Measurements from ENCODE around the gene NKD1.
"Not testable (repeated sequence)": the region's sequence is repeated elsewhere in the genome, so short reads cannot be mapped to it uniquely, and the experiment has no call there.

Gene NKD1

DNA sequence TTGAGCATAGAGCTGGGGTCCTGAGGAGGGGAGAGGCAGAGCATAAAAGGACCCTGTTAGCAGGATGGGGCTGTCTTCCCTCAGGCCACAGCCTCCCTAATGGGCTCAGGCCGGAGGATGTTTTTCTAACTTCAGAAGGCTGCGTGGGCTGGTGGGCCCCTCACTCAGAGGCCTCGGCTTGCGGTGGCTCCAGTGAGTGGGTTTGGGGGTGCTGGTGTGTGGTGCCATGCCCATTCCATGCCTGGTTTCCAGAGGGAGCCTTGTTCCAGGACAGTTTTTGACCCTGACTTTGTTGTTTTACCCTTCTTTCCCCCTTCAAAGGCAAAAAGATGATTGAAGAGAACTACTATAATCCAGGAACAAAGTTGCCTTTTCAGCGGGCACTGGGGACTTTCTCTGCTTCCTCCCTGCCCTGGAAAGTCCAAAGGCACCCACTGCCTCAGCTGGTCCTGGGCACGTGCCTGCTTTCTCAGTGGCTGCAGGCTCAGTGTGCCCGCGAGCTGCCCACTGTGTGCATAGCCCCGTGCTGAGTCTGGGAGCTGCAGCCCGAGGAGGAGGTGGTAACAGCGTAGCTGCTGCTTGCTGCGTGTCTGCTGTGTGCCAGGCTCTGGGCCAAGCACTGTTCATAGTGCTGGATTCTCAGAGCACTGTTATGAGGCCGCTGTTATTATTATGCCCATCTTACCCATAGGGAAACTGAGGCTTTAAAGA is 11.8 kb downstream of the NKD1 start:
- FAIRE-seq = no peak

DNA sequence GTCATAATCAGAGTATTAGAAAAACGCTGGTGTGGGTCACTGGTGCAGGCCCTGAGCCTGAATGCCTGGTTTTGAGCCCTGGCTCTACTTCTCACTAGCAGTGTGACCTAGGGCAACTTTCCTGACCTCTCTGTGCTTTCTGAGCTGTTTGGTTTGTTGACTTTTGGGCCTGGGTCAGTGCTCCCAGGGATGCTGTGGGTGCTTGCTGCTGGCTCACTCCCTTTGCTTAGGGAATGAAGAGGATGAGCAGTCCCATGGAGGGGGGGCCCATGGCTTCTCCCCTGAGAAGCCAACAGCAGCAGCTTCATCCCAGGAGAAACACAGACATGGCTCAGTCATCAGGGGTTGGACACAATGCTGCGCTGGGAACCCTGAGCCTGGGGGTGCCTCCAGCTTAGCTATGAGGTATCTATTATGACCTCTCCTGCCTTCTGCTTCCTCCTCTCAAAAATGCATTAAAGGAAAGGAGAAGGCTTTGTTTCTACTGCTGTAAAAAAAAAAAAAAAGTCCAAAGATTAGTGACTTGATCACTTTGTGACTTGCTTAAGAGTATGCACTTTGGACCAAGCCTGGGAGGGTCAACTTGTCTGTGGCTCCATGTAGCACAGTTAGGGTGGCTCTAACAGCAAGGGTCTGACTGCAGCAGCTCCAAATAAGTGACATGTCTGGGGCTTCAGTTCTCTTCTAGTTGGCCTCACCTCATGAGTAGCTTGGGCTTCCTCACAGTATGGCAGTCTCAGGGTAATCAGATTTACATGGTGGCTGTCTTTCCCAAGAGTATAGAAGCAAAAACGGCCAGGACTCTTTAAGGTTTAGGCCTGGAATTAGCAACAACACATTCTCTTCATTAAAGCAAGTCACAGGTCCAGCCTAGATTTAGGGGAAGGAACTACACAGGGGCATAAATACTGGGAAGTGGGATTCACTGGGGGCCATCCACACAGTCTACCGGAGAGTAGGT is 13.0 kb downstream of the NKD1 start:
- no peak for FAIRE-seq

DNA sequence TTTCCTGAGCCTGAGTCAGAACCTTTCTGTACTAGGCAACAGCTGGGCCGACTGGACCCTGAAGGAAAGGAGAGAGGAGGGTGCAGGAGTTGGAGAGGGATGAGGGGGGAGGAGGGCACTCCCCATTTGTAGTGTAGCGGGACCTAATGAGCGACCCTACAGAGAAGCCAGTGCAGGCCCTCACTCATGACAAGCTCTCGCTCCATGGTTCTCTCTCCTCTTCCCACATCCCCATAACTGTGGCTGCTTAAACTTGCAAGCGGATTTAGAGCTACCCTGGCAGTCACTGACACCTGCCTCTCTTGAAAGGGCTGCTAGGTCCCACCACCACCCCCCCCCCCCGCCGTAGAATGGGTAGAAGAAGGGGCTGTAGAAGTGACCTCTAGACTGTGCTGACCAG is 14.5 kb downstream of the NKD1 start:
- FAIRE-seq = no peak

DNA sequence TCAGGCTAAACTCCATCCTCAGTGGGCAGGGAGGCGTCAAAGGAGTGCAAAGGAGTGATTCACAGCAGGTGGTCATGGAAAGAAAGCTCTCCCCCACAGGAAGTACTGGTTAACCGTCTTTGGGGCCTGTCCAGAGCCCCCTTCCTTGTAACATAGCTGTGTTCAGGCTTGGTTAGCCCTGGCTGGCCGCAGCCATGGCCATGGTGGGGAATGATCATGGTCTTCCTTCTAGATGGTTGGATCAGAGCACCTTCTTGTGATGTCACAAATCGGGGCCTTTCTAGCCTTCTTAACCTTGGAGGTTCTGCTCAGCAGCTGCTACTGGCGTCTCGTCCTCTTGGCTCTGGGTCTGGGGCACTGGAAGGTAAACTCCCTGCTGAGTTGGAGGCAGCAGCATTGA is 15.8 kb downstream of the NKD1 start:
- no peak for FAIRE-seq

DNA sequence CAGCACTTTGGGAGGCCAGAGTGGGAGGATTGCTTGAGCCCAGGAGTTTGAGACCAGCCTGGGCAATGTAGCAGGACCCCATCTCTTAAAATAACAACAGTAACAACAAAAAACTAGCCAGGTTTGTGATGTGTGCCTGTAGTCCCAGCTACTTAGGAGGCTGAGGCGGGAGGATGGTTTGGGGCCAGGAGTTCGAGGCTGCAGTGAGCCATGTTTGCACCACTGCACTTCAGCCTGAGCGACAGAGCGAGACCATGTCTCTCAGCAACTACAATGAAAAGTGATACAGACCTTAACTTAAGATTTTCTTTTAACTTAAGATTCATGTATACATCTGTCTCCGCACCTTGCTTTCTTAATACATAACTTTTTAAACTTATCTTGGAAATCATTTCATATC is 17.2 kb downstream of the NKD1 start:
- FAIRE-seq = no peak

DNA sequence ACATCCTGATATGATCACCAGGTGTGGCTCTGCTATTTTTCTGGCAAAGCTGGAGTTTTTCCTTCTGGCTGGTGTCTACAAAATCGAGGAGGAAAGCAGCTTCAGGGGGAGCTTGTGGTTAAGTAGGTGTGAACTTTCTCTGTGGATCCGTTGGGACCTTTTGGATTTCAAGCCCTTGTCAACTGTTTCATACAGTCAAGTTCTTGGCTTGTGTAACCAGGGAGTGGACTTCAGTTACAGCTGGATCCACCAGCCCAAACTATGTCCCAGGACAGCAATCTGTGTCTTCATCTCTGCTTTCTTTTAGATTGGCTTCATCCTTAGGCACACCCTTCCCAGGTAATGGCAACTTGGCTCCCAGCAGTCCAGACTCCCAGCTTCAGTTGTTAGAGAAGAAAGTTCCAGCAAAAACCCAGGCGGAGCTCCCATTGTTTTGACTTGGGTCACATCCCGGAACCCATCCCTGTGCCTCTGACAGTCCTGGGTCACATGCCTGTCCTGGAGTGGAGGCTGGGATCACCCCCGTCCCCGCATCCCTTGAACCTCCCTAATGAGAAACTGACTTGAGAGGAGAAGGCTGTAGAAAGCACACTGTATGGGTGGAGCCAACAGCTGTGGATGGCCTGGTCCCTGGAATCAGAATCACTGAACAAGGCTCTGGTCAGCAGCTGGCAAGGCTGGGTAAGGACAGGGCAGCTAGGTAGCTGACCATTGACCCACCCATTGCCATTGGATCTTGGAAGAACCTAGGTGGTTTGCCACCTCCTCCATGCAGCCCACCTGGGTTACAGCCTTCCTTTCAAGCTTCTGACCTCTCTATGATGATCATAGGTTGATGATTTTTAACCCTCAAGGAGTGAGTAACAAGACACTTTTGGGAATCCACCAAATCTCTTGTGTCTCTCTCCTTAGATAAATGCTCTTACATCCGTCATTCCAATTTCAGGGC is 18.1 kb downstream of the NKD1 start:
- FAIRE-seq = no peak

DNA sequence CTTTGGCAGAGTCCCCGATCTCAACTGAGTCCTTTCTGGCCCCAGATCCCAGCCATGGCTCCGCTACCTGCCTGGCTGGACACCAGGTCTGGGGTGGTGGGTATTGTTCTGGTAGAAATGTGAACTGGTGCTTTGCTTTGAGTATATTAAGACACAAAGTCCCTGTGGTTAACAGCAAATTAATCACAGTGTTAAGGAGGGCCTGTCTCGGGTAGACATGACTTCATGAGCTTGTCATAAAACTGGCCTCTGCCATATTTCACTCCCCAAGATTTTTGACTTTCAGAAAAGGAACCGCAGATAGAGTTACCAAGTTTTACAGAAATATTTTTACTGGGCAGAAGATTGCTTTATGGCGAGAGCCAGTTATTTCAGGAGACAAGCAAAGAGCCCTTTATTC is 19.5 kb downstream of the NKD1 start:
- no peak for FAIRE-seq

DNA sequence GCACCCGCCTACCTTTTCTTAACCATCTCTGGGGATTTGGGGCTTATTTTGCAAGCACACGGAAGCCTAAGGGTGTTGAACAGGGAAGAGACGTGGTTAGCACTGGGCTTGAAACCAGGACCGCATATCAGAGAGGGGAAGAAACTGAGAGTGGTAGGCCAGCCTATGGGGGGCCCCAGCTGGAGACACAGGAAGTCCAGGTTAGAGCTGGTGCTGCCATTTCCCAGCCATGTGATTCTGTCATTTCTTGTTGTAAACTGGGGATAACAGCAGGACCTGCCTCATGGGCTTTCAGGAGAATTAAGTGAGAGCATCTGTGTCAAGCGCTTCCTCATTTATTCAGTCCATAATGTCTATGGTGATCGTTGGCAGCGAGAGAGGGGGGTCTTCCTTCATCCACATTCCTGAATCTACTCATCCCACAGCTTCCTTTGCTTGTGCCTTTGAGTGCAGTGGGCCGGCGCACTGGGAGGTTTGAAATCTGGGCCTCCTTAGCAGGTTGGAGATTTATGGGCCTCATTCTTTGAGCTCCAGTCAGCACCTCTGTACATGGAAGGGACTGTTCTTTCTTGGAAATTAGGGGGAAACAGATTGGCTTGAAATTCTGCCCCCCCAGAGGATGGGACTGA is 20.1 kb downstream of the NKD1 start:
- no peak for FAIRE-seq

DNA sequence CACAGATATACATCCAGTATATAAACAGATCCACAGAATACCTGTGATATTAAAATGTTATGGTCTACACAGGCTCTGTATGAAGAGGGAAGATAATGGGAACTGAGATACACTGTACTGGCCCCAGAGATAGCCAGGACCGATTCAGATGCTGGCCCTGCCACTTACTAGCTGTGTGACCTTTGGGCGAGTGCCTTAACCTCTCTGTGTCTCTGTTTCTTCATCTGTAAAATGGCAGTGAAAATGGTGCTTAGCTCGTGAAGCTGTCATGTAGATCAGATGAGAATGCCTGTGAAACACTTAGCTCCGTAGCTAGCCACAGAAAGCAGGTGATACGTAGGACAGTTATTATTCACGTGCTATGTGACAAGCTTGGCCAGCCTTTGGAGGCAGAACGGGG is 22.2 kb downstream of the NKD1 start:
- no peak for FAIRE-seq

DNA sequence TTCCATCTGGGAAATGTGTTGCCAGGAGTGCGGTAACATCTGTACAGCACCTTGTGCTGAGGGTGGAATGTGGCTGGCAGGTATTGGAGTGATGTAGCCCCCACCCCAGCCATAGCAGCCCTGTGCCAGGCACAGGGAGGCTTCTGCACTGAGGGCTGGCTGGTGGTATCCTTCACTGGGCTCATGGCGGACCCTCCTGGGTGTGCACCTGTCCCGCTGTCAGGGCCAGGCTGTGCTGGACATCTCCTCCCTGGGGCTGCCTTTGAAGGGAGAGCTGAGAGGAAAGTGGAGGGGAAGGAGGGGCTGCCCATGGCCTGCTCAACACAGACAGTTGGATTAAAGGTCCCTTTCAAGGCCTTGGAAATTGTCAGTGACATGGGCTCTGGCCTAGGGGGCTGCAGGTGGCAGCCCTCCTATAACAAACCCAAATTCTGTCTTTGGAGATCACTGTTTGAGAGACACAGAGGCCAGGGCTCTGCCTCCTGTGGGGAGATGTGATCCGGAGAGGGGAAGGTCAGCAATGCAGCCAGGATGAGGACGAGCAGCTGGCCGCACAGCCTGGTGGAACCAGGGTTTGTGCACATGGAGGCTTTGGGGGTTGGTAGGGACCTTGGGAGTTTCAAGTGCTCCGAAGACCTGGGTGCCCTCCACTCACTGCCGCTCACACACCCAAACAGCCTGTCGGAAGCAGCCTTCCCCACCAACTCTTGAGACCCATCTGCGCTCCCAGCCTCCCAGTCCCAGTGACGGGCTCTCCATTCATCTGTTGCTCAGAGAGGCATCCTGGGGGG is 22.8 kb downstream of the NKD1 start:
- FAIRE-seq = no peak

DNA sequence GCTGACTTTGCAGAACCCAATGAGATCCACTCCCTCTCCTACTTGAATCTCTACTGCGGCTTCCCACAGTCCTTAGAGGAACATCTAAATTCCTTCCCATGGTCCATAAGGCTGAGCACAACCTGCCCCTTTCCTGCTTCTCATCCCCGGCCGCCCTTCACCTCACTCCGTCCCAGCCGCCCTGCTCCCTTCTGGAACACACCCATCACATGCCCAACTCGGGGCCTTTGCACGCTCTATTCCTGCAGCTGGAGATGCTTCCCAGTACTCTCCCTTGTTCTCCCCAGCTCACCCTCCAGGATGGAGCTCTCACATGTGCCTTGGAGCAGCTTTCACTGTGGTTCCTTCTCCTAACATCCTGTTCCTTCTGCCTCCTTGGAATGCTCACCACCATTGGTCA is 23.6 kb downstream of the NKD1 start:
- no peak for FAIRE-seq

DNA sequence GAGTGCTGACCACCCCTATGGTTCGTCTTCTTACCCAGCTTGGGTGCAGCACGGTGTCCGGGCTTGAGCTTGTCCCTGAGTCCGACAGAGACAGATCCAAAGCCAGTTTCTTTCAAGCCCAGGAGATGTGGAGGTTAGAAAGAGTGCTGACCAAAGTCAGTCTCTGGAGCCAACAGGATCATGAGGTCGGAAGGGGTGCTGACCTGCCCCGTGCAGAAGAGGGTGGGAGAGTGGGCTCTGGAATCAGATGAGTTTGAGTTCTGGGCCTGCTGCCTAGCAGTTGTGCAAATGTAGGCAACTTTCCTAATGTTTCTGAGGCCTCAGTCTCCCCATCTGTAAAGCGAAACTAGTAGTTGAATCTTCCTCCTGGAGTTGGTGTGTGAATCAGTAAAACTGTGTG is 24.5 kb downstream of the NKD1 start:
- FAIRE-seq = no peak

DNA sequence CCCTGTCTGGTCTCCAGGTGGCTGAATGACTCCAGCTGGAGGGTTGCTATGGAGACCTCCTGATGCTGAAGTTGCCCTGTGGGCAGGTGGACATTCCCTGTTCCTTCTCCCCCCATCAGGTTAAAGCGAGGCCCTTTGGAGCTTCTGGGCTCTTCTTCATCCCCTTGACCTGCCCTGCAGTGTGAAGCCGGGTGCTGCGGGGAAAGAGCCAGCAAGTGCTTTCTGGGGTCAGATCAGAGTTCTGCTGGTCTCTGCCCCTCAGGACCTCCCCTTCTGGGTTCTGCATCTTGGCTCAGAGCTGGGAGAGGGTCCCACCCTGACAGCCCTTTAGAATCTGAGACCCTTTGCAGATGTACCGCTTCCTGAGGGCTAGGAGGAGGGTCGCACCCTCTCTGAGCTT is 25.1 kb downstream of the NKD1 start:
- FAIRE-seq = no peak

DNA sequence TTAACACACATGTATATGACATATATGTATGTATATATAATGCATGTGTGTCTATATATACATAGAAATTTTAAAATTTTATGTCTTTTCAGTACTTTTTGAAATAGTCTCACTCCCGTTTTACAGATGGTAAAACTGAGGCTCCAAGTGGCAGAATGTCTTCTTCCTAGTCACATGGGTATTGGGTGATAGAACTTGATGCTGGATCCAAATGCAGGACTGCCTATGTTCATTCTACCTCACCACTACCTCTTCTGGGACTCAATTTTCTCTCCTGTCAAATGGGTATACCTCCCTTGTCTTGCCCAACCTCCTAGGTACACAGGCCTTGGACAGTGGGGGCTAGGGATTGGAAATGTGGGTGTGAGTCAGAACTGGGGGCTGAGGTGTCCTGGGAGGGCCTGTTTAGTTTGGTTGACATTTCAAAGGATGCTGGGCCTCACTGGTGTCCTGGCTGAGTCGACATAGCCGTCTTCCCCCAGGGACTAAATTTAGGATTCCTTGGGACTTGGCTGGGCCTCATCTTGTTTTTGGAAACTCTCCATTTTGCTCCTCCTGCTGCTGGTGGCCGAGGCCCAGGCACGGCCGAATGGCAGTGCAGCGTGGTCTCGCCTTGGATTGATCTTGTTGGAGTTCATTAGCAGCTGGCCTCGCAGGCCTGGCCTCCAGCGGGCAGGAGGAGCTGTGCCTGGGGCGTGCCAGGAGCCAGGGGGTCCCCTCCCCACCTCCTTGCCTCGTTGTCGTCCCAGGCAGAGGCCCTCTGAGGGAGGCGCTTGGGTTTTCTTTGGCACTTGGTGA is 25.9 kb downstream of the NKD1 start:
- FAIRE-seq = no peak

DNA sequence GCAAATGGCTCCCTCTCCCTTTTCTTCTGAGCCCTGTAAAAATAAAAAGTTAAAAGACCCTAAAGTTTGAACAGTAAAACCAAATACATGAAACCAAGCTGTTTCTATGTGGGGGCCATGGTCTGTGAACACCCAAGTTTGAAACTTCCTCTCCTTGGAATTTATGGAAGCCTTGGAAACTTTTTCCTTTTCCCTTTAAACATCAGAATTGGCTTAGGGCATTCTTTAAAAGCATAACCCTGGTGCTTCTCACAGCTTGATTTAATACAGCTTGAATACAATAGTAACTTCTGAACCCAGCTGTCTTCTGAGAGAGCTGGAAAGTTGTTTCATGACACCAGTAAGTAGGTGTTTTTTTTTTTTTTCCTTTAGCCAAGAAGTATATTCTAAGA is 26.5 kb downstream of the NKD1 start:
- FAIRE-seq = no peak

DNA sequence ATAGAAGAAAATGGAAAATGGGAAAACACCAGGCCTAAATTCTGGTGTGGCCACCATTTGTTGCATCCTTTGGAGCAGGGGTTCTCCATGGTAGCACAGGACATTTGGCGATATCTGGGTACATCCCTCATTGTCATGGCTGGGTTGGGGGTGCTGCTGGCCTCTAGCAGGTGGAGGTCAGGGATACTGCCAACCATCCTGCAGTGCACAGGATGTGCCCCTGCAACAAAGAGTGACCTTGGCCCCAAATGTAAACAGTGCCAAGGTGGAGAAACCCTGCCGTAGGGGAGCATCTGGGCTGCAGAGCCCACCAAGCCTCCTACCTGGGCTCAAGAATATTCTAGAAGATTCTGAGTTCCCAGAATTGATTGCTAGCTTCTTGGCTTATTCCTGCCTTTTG is 27.5 kb downstream of the NKD1 start:
- FAIRE-seq = no peak

DNA sequence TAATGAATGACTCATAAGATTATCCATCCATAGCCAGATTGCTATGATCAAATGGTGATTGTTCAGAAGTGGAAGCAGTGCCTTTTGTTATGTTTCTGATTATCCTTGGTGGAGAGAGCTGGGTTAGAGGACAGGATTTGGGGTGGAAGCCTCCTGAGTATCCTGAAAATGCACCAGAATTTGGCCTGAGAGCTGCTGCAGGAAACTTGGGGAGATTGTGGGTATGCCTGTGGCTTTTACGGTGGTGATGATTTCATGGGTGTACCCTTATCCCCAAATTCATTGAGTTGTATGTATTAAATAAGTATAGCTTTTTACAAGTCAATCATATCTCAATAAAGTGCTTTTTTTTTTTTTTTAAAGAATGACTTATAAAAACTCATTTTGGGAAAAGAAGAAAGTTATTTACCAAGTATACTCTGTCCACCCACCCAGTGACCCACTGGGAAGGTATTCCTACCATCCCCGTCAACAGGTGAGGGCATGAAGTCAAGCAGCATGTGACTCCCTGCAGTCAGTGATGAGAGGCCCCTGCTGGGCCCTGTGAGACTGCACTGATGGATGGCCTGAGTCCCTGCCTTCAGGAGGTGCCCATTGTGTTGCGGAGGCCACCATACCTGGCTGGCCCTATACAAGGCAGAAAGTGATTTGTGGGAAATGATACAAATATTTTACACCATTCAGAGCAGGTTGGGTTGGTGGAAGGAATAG is 28.4 kb downstream of the NKD1 start:
- FAIRE-seq = no peak

DNA sequence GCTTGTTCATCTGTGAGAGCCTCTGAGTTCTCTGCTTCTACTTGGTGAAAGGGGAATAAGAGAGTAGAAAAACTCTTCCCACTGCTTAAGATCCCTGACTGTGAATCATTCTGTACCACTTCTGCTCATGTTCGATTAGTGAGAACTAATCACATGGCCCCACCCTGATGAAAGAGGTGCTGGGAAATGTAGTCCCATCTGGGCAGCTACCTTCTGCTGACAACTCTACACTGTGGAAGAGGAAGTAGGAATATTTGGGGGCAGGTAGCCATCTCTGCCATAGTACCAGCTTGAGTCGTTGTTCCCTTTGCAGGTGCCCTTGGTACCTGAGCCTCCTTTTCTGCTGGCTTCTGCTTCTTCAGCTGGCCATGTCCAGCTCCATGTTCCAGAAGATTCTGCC is 29.9 kb downstream of the NKD1 start:
- FAIRE-seq = no peak

DNA sequence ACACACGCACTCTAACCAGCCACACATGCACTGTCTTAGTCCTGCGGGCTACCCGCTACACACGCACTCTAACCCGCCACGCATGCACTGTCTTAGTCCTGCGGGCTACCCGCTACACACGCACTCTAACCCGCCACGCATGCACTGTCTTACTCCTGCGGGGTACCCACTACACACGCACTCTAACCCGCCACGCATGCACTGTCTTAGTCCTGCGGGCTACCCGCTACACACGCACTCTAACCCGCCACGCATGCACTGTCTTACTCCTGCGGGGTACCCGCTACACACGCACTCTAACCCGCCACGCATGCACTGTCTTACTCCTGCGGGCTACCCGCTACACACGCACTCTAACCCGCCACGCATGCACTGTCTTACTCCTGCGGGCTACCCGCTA is 31.2 kb downstream of the NKD1 start:
- FAIRE-seq = not testable (repeated sequence)

DNA sequence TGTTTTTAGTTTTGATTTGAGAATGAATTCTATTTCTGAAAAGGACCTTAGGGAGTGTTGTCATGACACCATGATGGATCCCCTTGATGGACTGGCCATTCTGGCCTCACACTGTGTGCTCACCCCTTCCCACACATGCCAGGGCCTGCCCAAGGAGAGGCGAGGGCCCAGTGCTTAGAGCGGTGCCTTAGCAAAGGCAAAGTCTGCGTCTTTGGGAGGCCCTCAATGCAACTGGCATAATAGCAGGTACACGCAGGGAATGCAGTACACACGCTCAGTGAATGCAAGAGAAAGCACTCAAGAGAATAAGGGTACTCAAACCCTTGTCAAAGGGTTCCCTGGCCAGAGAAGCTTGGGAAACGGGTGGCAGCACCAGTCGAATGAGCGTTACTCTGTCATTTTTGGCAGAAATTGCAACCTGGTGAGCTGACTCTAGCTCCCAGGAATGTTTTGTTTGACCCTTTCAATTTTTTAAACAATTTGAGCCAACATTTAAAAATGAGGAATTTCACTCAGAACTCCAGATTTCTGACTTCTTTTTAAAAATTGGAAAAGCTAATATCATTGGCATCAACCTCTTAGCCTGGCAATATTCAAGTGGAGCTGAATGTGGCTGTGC is 32.1 kb downstream of the NKD1 start:
- no peak for FAIRE-seq
